H1 (cell line): ENCODE measurements around the gene EPG5. TPM values are rescaled to one million over a fixed set of nuclear protein-coding genes. Genes with fewer than 3 reads are reported as not detected.

ENCODE experiments used
- CTCF ChIA-PET: fragments of 300-600 bp; sonication (Branson Sonifier 250); formaldehyde crosslinking; loops from one replicate; lab custom pipeline; 2021; ENCODE audit not compliant: partially characterized antibody; lab: Charles Lee
- POLR2A ChIA-PET: fragments of 300-600 bp; sonication (Branson Sonifier 250); formaldehyde crosslinking; loops from one replicate; lab custom pipeline; 2021; ENCODE audit warnings: inconsistent platforms; ENCODE audit not compliant: partially characterized antibody; lab: Charles Lee
- DNase-seq, 2 experiments: peaks; one replicate each; pipeline versions ENCODE4 v3.0.0 to v3.0.0-alpha.2; 2010 to 2022; ENCODE audit warnings: low spot score in 2 of 2, low read depth in 1 of 2, mixed read lengths in 1 of 2
- FAIRE-seq: peaks from 2 replicates; lab custom pipeline; 2011; peaks lifted over from hg19 to GRCh38; lab: Jason Lieb, UNC
- H2AFZ ChIP-seq: 2 replicates; pipeline ENCODE4 v1.8.1; 2012; ENCODE audit warnings: low read length, inconsistent platforms
- H2AK5ac ChIP-seq: 2 replicates; pipeline ENCODE4 v1.6.1; 2013; ENCODE audit warnings: low read depth, low read length
- H2BK120ac ChIP-seq: replicated peaks from 2 replicates; pipeline ENCODE3; 2013; ENCODE audit warnings: low read depth, low read length, inconsistent platforms
- H2BK12ac ChIP-seq: 2 replicates; pipeline ENCODE4 v1.6.1; 2013; ENCODE audit warnings: low read depth, low read length
- H2BK15ac ChIP-seq: 2 replicates; pipeline ENCODE4 v1.6.1; 2013; ENCODE audit warnings: low read length
- H2BK20ac ChIP-seq: 2 replicates; pipeline ENCODE4 v1.6.1; 2013; ENCODE audit warnings: low read length
- H2BK5ac ChIP-seq: 2 replicates; pipeline ENCODE4 v1.6.1; 2013; ENCODE audit warnings: low read depth, low read length
- H3K14ac ChIP-seq: 2 replicates; pipeline ENCODE4 v1.6.1; 2013; ENCODE audit warnings: inconsistent platforms; ENCODE audit not compliant: insufficient read length
- H3K18ac ChIP-seq: 2 replicates; pipeline ENCODE4 v1.6.1; 2013; ENCODE audit warnings: low read length; ENCODE audit errors: extremely low read depth
- H3K23ac ChIP-seq: 2 replicates; pipeline ENCODE4 v1.6.1; 2013; ENCODE audit warnings: inconsistent platforms; ENCODE audit not compliant: insufficient read length
- H3K23me2 ChIP-seq: 2 replicates; pipeline ENCODE4 v1.6.1; 2013; ENCODE audit warnings: low read depth, low read length
- H3K27ac ChIP-seq: 2 replicates; pipeline ENCODE4 v1.6.1; 2011; ENCODE audit warnings: low read depth, low read length, inconsistent platforms
- H3K27me3 ChIP-seq, 4 experiments: replicated peaks in 1 of 4; 1 replicate in 1 of 4; 2 replicates in 3 of 4; pipeline versions ENCODE4 v1.6.1 to v1.8.1; 2011 to 2013; ENCODE audit warnings: low read length in 3 of 4, mild to moderate bottlenecking in 3 of 4, inconsistent platforms in 2 of 4, mixed read lengths in 2 of 4, moderate library complexity in 1 of 4; ENCODE audit not compliant: control insufficient read depth in 3 of 4, insufficient read depth in 3 of 4; ENCODE audit errors: extremely low read depth in 1 of 4
- H3K36me3 ChIP-seq, 4 experiments: 2 replicates each; pipeline versions ENCODE4 v1.6.1 to v1.8.1; 2011 to 2013; ENCODE audit warnings: mild to moderate bottlenecking in 4 of 4, low read length in 3 of 4, moderate library complexity in 2 of 4, control low read depth in 1 of 4, inconsistent platforms in 1 of 4; ENCODE audit not compliant: insufficient read depth in 4 of 4, control insufficient read depth in 2 of 4
- H3K4ac ChIP-seq: replicated peaks from 2 replicates; pipeline ENCODE3; 2013; ENCODE audit warnings: low read length, low read depth, mixed read lengths, inconsistent platforms; ENCODE audit not compliant: insufficient read length
- H3K4me1 ChIP-seq, 4 experiments: replicated peaks in 1 of 4; 1 replicate in 1 of 4; 2 replicates in 3 of 4; pipeline versions ENCODE4 v1.6.1 to v1.8.1; 2011 to 2013; ENCODE audit warnings: low read length in 3 of 4, inconsistent platforms in 2 of 4, mixed read lengths in 1 of 4; ENCODE audit not compliant: insufficient read depth in 4 of 4, control insufficient read depth in 3 of 4
- H3K4me2 ChIP-seq, 2 experiments: 2 replicates each; pipeline versions ENCODE4 v1.6.1 to v1.8.1; 2011 to 2013; ENCODE audit warnings: low read depth in 2 of 2, low read length in 2 of 2, control low read depth in 1 of 2, inconsistent platforms in 1 of 2, mild to moderate bottlenecking in 1 of 2; ENCODE audit not compliant: insufficient read depth in 1 of 2
- H3K4me3 ChIP-seq, 4 experiments: fragments of 200-600, 300-600 bp in 1 of 4; sonication (generic), shearing (Covaris generic), sonication (Bioruptor Twin) in 1 of 4; 2 replicates each; pipeline versions ENCODE4 v1.5.1 to v1.8.1; 2011 to 2016; ENCODE audit warnings: low read length in 4 of 4, low read depth in 3 of 4, control low read depth in 2 of 4, inconsistent platforms in 2 of 4, mild to moderate bottlenecking in 2 of 4, mixed read lengths in 1 of 4, moderate library complexity in 1 of 4; ENCODE audit not compliant: insufficient read depth in 2 of 4; ENCODE audit errors: extremely low read depth in 1 of 4
- H3K56ac ChIP-seq: replicated peaks from 2 replicates; pipeline ENCODE3; 2013; ENCODE audit warnings: low read depth, mild to moderate bottlenecking, mixed read lengths, low read length, inconsistent platforms; ENCODE audit not compliant: insufficient read length
- H3K79me1 ChIP-seq: 2 replicates; pipeline ENCODE4 v1.6.1; 2013; ENCODE audit warnings: low read depth, low read length, control low read depth
- H3K79me2 ChIP-seq, 2 experiments: 2 replicates each; pipeline versions ENCODE4 v1.6.1 to v1.8.1; 2012 to 2013; ENCODE audit warnings: low read length in 2 of 2, mild to moderate bottlenecking in 2 of 2, inconsistent platforms in 1 of 2; ENCODE audit not compliant: insufficient read depth in 2 of 2, control insufficient read depth in 1 of 2
- H3K9ac ChIP-seq, 4 experiments: replicated peaks in 1 of 4; 1 replicate in 1 of 4; 2 replicates in 3 of 4; pipeline versions ENCODE4 v1.6.1 to v1.8.1; 2011 to 2013; ENCODE audit warnings: low read depth in 3 of 4, low read length in 3 of 4, control low read depth in 2 of 4, mild to moderate bottlenecking in 2 of 4, moderate library complexity in 2 of 4, inconsistent platforms in 1 of 4; ENCODE audit errors: extremely low read depth in 1 of 4
- H3K9me3 ChIP-seq, 2 experiments: 2 replicates each; pipeline versions ENCODE4 v1.6.1 to v1.8.1; 2012 to 2013; ENCODE audit warnings: mild to moderate bottlenecking in 2 of 2, moderate library complexity in 2 of 2, control low read depth in 1 of 2, inconsistent platforms in 1 of 2, low read depth in 1 of 2, low read length in 1 of 2, mixed read lengths in 1 of 2; ENCODE audit not compliant: insufficient read depth in 2 of 2
- H4K20me1 ChIP-seq, 2 experiments: replicated peaks in 1 of 2; 2 replicates each; pipeline versions ENCODE3 to v1.8.1; 2011 to 2013; ENCODE audit warnings: inconsistent platforms in 2 of 2, low read length in 2 of 2, mild to moderate bottlenecking in 1 of 2; ENCODE audit not compliant: insufficient read depth in 2 of 2, control insufficient read depth in 1 of 2
- H4K5ac ChIP-seq: 2 replicates; pipeline ENCODE4 v1.6.1; 2013; ENCODE audit warnings: low read length, low read depth, mixed read lengths, inconsistent platforms; ENCODE audit not compliant: insufficient read length
- H4K8ac ChIP-seq: 2 replicates; pipeline ENCODE4 v1.8.0; 2013; ENCODE audit warnings: mild to moderate bottlenecking, moderate library complexity, low read length, inconsistent platforms; ENCODE audit not compliant: insufficient read depth; ENCODE audit errors: extremely low read depth
- H4K91ac ChIP-seq: replicated peaks from 2 replicates; pipeline ENCODE3; 2013; ENCODE audit warnings: low read length, mixed read lengths, inconsistent platforms; ENCODE audit not compliant: insufficient read length
- EGR1 ChIP-seq: IDR thresholded peaks from 2 replicates; pipeline ENCODE4 v1.6.1; 2011; ENCODE audit warnings: low read depth, low read length, borderline replicate concordance
- RFX5 ChIP-seq: IDR thresholded peaks from 2 replicates; pipeline ENCODE4 v1.6.1; 2011; ENCODE audit warnings: low read depth, low read length, improper control_type of control experiment, borderline replicate concordance
- SIX5 ChIP-seq: IDR thresholded peaks from 2 replicates; pipeline ENCODE4 v1.6.1; 2011; ENCODE audit warnings: mild to moderate bottlenecking, low read depth, low read length
- WGBS, 2 experiments: shearing (Covaris generic) in 1 of 2; methylation state at CpG; one replicate each; pipeline versions ENCODE4 v1.1.6 to v1.1.7; 2013 to 2015; ENCODE audit warnings: low lambda C conversion rate in 2 of 2, mixed read lengths in 2 of 2, inconsistent platforms in 1 of 2, low coverage in 1 of 2, missing lambda C conversion rate in 1 of 2; ENCODE audit not compliant: insufficient replicate concordance in 2 of 2, insufficient coverage in 1 of 2, insufficient read length in 1 of 2; ENCODE audit errors: extremely low coverage in 1 of 2, missing lambda C conversion rate in 1 of 2; 5-methylcytosine and 5-hydroxymethylcytosine counted together
- polyA plus RNA-seq, 7 experiments: library from polyadenylated mRNA; depleted of rRNA in 3 of 7; stranded (reverse) in 5 of 7; unstranded in 2 of 7; fragments of >200 nt in 5 of 7; fragments of 200-250 nt in 2 of 7; gene quantifications; 1 replicate in 5 of 7; 2 replicates in 1 of 7; 4 replicates in 1 of 7; pipeline versions ENCODE4 v1.2.1 to v1.2.3, GENCODE V29; 2011 to 2013; ENCODE audit warnings: missing spikeins in 2 of 7, mixed read lengths in 2 of 7
- total RNA-seq: library from RNA; stranded (reverse); fragmentation: NEBNext Ultra II Directional; extraction: Animal tissue kit (Norgen Biotek cat#: 25700); gene quantifications from 2 replicates; pipeline ENCODE4 v1.2.1, GENCODE V29; 2021

EPG5 gene
- total and polyA plus RNA-seq, 2 of the 8 experiments (the other 6 are each of a cell fraction or from before 2014, with no cell fraction given) = 14.1 to 18.3 TPM

- no peak overlapping the region for H2BK15ac ChIP-seq
- H3K79me2 ChIP-seq = no peaks in the 10 kb centered on the region
- H3K18ac ChIP-seq = no peak overlapping the region
- ChIA-PET POLR2A (no interaction called here), CTCF (interaction anchor here (0.9 to 2.6 kb wide), 7 partner anchors 8 to 268 kb away, joined by 3 to 9 read pairs (median 3); no protein-coding TSS in a partner anchor)
- no peak overlapping the region for H3K9ac ChIP-seq
- H3K36me3 ChIP-seq = peaks cover 2 to 16% (median 5%) of the 10 kb centered on the region in 4 experiments; a peak in 5 of 8 replicates
- H2BK5ac ChIP-seq = no peak overlapping the region
- no peak overlapping the region for H3K4me3 ChIP-seq
- no peaks in the 10 kb centered on the region for H3K23me2 ChIP-seq
- no peak overlapping the region for H3K56ac ChIP-seq
- H2BK20ac ChIP-seq = no peak overlapping the region
- no peak overlapping the region for H3K23ac ChIP-seq
- no peaks in the 10 kb centered on the region for H3K27me3 ChIP-seq
- no peak overlapping the region for H2BK120ac ChIP-seq
- FAIRE-seq (no peak), DNase-seq (no peak)
- H2AK5ac ChIP-seq = no peak overlapping the region
- no peak overlapping the region for H3K27ac ChIP-seq
- H3K4me2 ChIP-seq = no peak overlapping the region
- no peak overlapping the region for H3K4ac ChIP-seq
- H4K91ac ChIP-seq = no peak overlapping the region
- no peak overlapping the region for H4K8ac ChIP-seq
- no peak overlapping the region for H4K5ac ChIP-seq
- H4K20me1 ChIP-seq = peaks cover 0 to 3% of the 10 kb centered on the region in 2 experiments
- H2BK12ac ChIP-seq = no peak overlapping the region
- no peak overlapping the region for H2AFZ ChIP-seq
- H3K79me1 ChIP-seq = no peaks in the 10 kb centered on the region
- WGBS, 2 experiments = 89% methylated on average over 3 of the region's 3 CpGs; no CpG with 5 or more reads in 1 of the 2 experiments
- H3K14ac ChIP-seq = no peak overlapping the region
- no peaks in the 10 kb centered on the region for H3K4me1 ChIP-seq
- no peaks in the 10 kb centered on the region for H3K9me3 ChIP-seq
- TF ChIP-seq RFX5 (no peak), SIX5 (no peak), EGR1 (no peak)
Observed at GRCh38 chr18:45932708-45933107, 34.4 kb downstream of the EPG5 start.
